Esophagus squamous epithelium (tissue), 5 donors: ENCODE data around the gene ZNF2. TPM values are rescaled to one million over a fixed set of nuclear protein-coding genes. Genes with fewer than 3 reads are reported as not detected.

Source experiments
- DNase-seq: peaks from one replicate; lab custom pipeline; 2025; lab: John Stamatoyannopoulos, UW
- H3K27ac ChIP-seq, 4 donors: fragments of 200-600 bp; sonication (generic); one replicate each; pipeline ENCODE4 v1.5.1; 2016 to 2019; ENCODE audit warnings: mild to moderate bottlenecking in 1 of 4
- H3K27me3 ChIP-seq, 4 donors: fragments of 200-600 bp; sonication (generic); 1 replicate in 3 of 4; 2 replicates in 1 of 4; pipeline versions ENCODE4 v1.5.1 to v1.6.0; 2017 to 2021; ENCODE audit warnings: antibody characterized with exemption in 1 of 4
- H3K36me3 ChIP-seq, 3 donors: fragments of 200-600 bp; sonication (generic); one replicate each; pipeline ENCODE4 v1.5.1; 2016 to 2019
- H3K4me1 ChIP-seq, 3 donors: fragments of 200-600 bp; sonication (generic); one replicate each; pipeline ENCODE4 v1.5.1; 2017 to 2019
- H3K4me3 ChIP-seq, 4 donors: fragments of 200-600 bp; sonication (generic); 1 replicate in 3 of 4; 2 replicates in 1 of 4; pipeline ENCODE4 v1.5.1; 2016 to 2019; ENCODE audit warnings: mild to moderate bottlenecking in 2 of 4, moderate library complexity in 1 of 4
- H3K9me3 ChIP-seq, 3 donors: fragments of 200-600 bp; sonication (generic); one replicate each; pipeline ENCODE4 v1.5.1; 2016 to 2019
- CTCF ChIP-seq, 6 experiments: fragments of 450-650 bp in 4 of 6; fragments of 200-600 bp in 2 of 6; sonication (generic) in 2 of 6; IDR thresholded peaks; one replicate each; pipeline ENCODE4 v1.5.1; 2016 to 2019; ENCODE audit warnings: antibody characterized with exemption in 6 of 6, mild to moderate bottlenecking in 4 of 6, moderate library complexity in 4 of 6
- POLR2A ChIP-seq, 4 donors: fragments of 450-650 bp; IDR thresholded peaks; one replicate each; pipeline ENCODE4 v1.6.1; 2017; ENCODE audit warnings: antibody characterized with exemption in 4 of 4, mild to moderate bottlenecking in 4 of 4, moderate library complexity in 3 of 4
- whole genome bisulfite sequencing, 2 donors: methylation state at CpG; one replicate each; pipeline ENCODE4 v1.1.5; 2018; 5-methylcytosine and 5-hydroxymethylcytosine counted together
- intact Hi-C: fragments of 100-400 bp; cut with DNase I; formaldehyde crosslinking; loops from one replicate; pipeline ENCODE4 v1.15.0; 2022
- total RNA-seq, 4 donors: library from RNA; depleted of rRNA; stranded (reverse); fragments of >200 nt; gene quantifications; one replicate each; pipeline ENCODE4 v1.1.0, GENCODE V29; 2016
- donor health status: DM: yes; HTN: yes; CAD: no.

The ZNF2 gene
- total RNA-seq, 4 donors from 2014 or later, result 2.8 to 4.0 (median 3.4) TPM

DNA sequence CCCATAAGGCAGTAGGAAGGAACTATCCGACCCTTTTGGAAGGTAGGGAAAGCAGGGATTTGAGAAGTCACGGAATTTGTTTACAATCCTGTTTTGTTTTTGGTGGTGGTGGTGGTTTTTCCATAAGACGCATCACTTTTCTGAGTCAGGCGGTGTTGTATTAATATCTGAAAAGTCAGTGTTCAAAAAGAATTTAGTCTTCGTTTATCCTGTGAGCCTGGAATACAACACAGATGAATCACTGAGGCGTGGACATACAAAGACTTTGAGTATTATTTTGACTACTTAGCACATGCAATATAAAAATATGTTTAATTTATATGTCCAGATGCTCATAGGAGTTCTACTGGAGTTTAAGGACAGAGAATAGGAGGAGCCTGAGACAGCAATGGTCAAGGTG, 42.5 kb downstream of the ZNF2 start:
- Histone ChIP-seq H3K4me3 (peak overlapping the region; percentile 56 to 91 (median 72)), H3K9me3 (peaks cover 0 to 39% (median 19%) of the 10 kb centered on the region in 3 donors), H3K27ac (peak overlapping the region in 3 of 4 donors; percentile 85 to 96 (median 92)), H3K27me3 (no peaks in the 10 kb centered on the region), H3K4me1 (peaks cover 0 to 28% (median 12%) of the 10 kb centered on the region in 3 donors), H3K36me3 (peaks cover 0 to 41% (median 19%) of the 10 kb centered on the region in 3 donors)
- intact Hi-C loops, result no loop called here
- 51 to 57% methylated on average over 6 of the region's 6 CpGs for WGBS, 2 donors
- TF ChIP-seq POLR2A (IDR thresholded peaks at IDR 0.05), result no peak
- DNase-seq, result no peak

DNA sequence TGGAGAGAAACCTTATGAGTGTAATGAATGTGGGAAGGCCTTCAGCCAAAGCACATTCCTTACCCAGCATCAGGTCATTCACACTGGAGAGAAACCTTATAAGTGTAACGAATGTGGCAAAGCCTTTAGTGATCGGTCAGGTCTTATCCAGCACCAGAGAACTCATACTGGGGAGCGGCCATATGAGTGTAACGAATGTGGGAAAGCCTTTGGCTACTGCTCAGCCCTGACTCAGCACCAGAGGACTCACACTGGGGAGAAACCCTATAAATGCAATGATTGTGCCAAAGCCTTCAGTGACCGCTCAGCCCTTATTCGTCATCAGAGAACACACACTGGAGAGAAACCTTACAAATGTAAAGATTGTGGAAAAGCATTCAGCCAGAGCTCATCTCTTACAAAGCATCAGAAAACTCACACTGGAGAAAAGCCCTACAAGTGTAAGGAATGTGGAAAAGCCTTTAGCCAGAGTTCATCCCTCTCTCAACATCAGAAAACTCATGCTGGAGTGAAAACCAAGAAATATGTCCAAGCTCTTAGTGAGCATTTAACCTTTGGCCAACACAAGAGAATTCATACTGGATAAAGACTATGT, 49.5 kb downstream of the ZNF2 start:
- intact Hi-C loops, result no loop called here
- Histone ChIP-seq H3K36me3 (peaks cover 20 to 98% (median 26%) of the 10 kb centered on the region in 3 donors), H3K4me1 (no peaks in the 10 kb centered on the region), H3K9me3 (peaks cover 13 to 99% (median 87%) of the 10 kb centered on the region in 3 donors), H3K27me3 (no peaks in the 10 kb centered on the region), H3K4me3 (peak overlapping the region in 1 of 4 donors; percentile 0), H3K27ac (no peak overlapping the region)
- WGBS, 2 donors, result 94 to 97% methylated on average over 6 of the region's 6 CpGs
- TF ChIP-seq CTCF (IDR thresholded peaks at IDR 0.05), result no peak
- no peak for TF ChIP-seq POLR2A (IDR thresholded peaks at IDR 0.05)
- DNase-seq, result no peak

DNA sequence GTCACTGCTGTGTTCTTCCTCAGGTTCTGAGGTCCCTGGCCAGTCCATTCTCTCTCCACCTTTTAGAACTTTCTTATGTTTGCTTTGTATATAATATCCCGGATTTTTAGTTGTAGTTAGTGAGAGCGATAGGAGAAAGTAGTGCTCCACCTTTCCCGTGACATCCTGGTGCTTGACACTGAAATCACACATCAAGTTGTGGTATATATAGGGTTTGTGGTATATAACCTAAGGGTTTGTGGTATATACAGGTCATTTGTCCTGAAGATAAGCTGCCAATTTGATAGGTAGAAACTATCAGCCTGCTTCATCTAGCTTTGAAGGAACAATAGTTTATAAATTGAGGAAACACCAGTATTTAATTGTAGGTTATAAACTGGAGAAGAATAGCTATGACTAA, 54.8 kb downstream of the ZNF2 start:
- H3K9me3 ChIP-seq, result peaks cover 6 to 99% (median 65%) of the 10 kb centered on the region in 3 donors
- WGBS, 2 donors, result 95 to 100% methylated on average over 3 of the region's 3 CpGs
- intact Hi-C loops, result no loop called here
- no peak overlapping the region for H3K4me3 ChIP-seq
- H3K27ac ChIP-seq, result no peak overlapping the region
- H3K27me3 ChIP-seq, result no peaks in the 10 kb centered on the region
- no peak for TF ChIP-seq CTCF (IDR thresholded peaks at IDR 0.05)
- TF ChIP-seq POLR2A (IDR thresholded peaks at IDR 0.05), result no peak
- H3K36me3 ChIP-seq, result peaks cover 0 to 70% (median 3%) of the 10 kb centered on the region in 3 donors
- DNase-seq, result no peak
- H3K4me1 ChIP-seq, result no peaks in the 10 kb centered on the region

- Histone ChIP-seq H3K4me3 (no peak overlapping the region), H3K36me3 (peaks cover 0 to 20% (median 0%) of the 10 kb centered on the region in 3 donors), H3K9me3 (peaks cover 0 to 47% (median 16%) of the 10 kb centered on the region in 3 donors), H3K4me1 (no peaks in the 10 kb centered on the region), H3K27ac (no peak overlapping the region), H3K27me3 (no peaks in the 10 kb centered on the region)
- TF ChIP-seq CTCF (IDR thresholded peaks at IDR 0.05) (no peak), POLR2A (IDR thresholded peaks at IDR 0.05) (no peak)
- DNase-seq, result no peak
- intact Hi-C loops, result no loop called here
These were observed 60.0 kb downstream of the ZNF2 start for GRCh38 chr2:95225658-95226057.

- Histone ChIP-seq H3K4me3 (no peak overlapping the region), H3K36me3 (no peaks in the 10 kb centered on the region), H3K9me3 (no peaks in the 10 kb centered on the region), H3K4me1 (peaks cover 0 to 5% (median 0%) of the 10 kb centered on the region in 3 donors), H3K27me3 (no peaks in the 10 kb centered on the region), H3K27ac (no peak overlapping the region)
- WGBS, 2 donors, result 32 to 52% methylated on average over 3 of the region's 3 CpGs
- intact Hi-C loops, result loop anchor here (10.0 kb wide), 1 partner anchor 83 kb away; no protein-coding TSS in a partner anchor
- TF ChIP-seq CTCF (IDR thresholded peaks at IDR 0.05) (peak in 5 of 6 experiments; percentile 70 to 90 (median 77)), POLR2A (IDR thresholded peaks at IDR 0.05) (no peak)
- DNase-seq, result no peak
These were observed 66.1 kb downstream of the ZNF2 start for GRCh38 chr2:95231723-95232122.
